Progenitor cell of endocrine pancreas (in vitro differentiated cells): ENCODE data around the gene CLIC5. TPM values are rescaled to one million over a fixed set of nuclear protein-coding genes. Genes with fewer than 3 reads are reported as not detected.

ENCODE experiments used
- DNase-seq: peaks from one replicate; pipeline ENCODE4 v3.0.0; 2021; ENCODE audit warnings: low spot score; ENCODE audit not compliant: unreplicated experiment
- H3K27ac Mint-ChIP-seq: 2 replicates; pipeline ENCODE4 v1.8.0; 2021; ENCODE audit warnings: mild to moderate bottlenecking, moderate library complexity, mixed read lengths
- H3K27me3 Mint-ChIP-seq: 2 replicates; pipeline ENCODE4 v1.8.0; 2021; ENCODE audit warnings: mixed read lengths
- H3K36me3 Mint-ChIP-seq: 2 replicates; pipeline ENCODE4 v1.8.0; 2022; ENCODE audit warnings: mixed read lengths; ENCODE audit not compliant: insufficient read depth
- H3K4me1 Mint-ChIP-seq: 2 replicates; pipeline ENCODE4 v1.8.0; 2021; ENCODE audit warnings: low read depth, mixed read lengths
- H3K4me3 Mint-ChIP-seq: 2 replicates; pipeline ENCODE4 v1.8.0; 2021; ENCODE audit warnings: low read depth, mild to moderate bottlenecking, moderate library complexity, mixed read lengths
- H3K9me3 Mint-ChIP-seq: 2 replicates; pipeline ENCODE4 v1.8.0; 2021; ENCODE audit warnings: low read depth, mixed read lengths
- total RNA-seq: library from RNA; stranded (reverse); gene quantifications from 2 replicates; pipeline ENCODE4 v1.2.1, GENCODE V29; 2021
- TF ChIP-seq, protein P1 (sequence below): fragments of 200-600 bp; sonication (generic); IDR thresholded peaks from one replicate; pipeline ENCODE4 v1.5.0; 2021; ENCODE audit warnings: antibody characterized with exemption, mild to moderate bottlenecking; ENCODE audit not compliant: unreplicated experiment

The CLIC5 gene
- total RNA-seq, 1 donor from 2014 or later: 35.9 TPM

DNA sequence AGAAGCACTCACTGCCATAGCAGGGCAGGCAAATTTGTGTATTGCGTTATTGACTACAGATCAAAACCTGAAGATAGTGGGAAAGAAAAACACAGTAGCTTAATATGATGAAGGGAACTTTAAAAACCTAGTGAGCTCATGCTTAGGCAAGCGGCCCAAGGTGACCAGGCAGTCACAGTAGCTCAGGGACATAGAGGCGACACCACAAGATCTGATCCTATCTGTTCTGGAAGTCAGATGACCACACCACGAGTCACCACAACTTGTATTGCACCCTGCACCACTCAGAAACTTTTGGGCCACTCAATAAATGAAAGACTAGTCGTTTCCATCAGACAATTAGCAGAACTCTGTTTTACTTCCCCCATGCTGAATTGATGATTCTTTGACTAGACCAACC, 4.9 kb downstream of the CLIC5 start:
- Mint-ChIP-seq H3K27me3 (no peaks in the 10 kb centered on the region), H3K4me3 (no peak overlapping the region), H3K9me3 (no peaks in the 10 kb centered on the region), H3K36me3 (no peaks in the 10 kb centered on the region), H3K27ac (no peak overlapping the region), H3K4me1 (peaks cover 28% of the 10 kb centered on the region)
- TF ChIP-seq, protein P1, sequence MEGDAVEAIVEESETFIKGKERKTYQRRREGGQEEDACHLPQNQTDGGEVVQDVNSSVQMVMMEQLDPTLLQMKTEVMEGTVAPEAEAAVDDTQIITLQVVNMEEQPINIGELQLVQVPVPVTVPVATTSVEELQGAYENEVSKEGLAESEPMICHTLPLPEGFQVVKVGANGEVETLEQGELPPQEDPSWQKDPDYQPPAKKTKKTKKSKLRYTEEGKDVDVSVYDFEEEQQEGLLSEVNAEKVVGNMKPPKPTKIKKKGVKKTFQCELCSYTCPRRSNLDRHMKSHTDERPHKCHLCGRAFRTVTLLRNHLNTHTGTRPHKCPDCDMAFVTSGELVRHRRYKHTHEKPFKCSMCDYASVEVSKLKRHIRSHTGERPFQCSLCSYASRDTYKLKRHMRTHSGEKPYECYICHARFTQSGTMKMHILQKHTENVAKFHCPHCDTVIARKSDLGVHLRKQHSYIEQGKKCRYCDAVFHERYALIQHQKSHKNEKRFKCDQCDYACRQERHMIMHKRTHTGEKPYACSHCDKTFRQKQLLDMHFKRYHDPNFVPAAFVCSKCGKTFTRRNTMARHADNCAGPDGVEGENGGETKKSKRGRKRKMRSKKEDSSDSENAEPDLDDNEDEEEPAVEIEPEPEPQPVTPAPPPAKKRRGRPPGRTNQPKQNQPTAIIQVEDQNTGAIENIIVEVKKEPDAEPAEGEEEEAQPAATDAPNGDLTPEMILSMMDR: no peak
- DNase-seq: no peak

DNA sequence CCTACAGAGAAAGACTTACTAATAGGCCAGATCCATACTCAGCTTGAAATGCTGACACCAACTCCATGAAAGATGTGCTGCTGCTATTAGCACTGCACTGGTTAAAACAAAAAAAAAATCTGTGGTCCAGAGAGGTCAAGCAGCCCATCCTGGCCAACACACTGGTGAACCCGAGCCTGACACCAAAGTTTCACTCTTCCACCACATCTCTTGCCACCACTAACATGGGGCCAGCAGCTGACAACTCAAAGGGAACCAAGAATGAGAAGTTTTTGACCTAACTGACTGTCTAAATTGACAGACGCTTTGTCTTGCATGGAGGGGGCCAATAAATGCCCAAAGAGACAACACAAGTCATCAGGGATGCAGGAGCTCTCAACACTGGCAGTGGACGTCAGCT, 5.4 kb downstream of the CLIC5 start:
- no peak for DNase-seq
- Mint-ChIP-seq H3K27me3 (no peaks in the 10 kb centered on the region), H3K4me1 (peaks cover 28% of the 10 kb centered on the region), H3K4me3 (no peak overlapping the region), H3K27ac (no peak overlapping the region), H3K9me3 (no peaks in the 10 kb centered on the region), H3K36me3 (no peaks in the 10 kb centered on the region)
- TF ChIP-seq, protein P1: no peak

GRCh38 chr6:46002264-46002663, 13.4 kb downstream of the CLIC5 start:
- Mint-ChIP-seq H3K27ac (no peak overlapping the region), H3K4me1 (no peaks in the 10 kb centered on the region), H3K4me3 (no peak overlapping the region), H3K9me3 (no peaks in the 10 kb centered on the region), H3K27me3 (no peaks in the 10 kb centered on the region), H3K36me3 (no peaks in the 10 kb centered on the region)
- TF ChIP-seq, protein P1: no peak
- DNase-seq: no peak

- DNase-seq: no peak
- Mint-ChIP-seq H3K36me3 (no peaks in the 10 kb centered on the region), H3K4me1 (no peaks in the 10 kb centered on the region), H3K27ac (no peak overlapping the region), H3K27me3 (no peaks in the 10 kb centered on the region), H3K4me3 (no peak overlapping the region), H3K9me3 (no peaks in the 10 kb centered on the region)
- TF ChIP-seq, protein P1: no peak
These were observed 14.8 kb downstream of the CLIC5 start for GRCh38 chr6:46000905-46001304.

- no peaks in the 10 kb centered on the region for H3K27me3 Mint-ChIP-seq
- no peaks in the 10 kb centered on the region for H3K9me3 Mint-ChIP-seq
- TF ChIP-seq, protein P1: no peak
- H3K36me3 Mint-ChIP-seq: no peaks in the 10 kb centered on the region
- no peak for DNase-seq
- H3K4me1 Mint-ChIP-seq: no peaks in the 10 kb centered on the region
- no peak overlapping the region for H3K4me3 Mint-ChIP-seq
- H3K27ac Mint-ChIP-seq: peak overlapping the region; percentile 12
These were observed 17.1 kb downstream of the CLIC5 start for GRCh38 chr6:45998524-45998923.
